ENCODE results near the gene PTOV1.

DNA sequence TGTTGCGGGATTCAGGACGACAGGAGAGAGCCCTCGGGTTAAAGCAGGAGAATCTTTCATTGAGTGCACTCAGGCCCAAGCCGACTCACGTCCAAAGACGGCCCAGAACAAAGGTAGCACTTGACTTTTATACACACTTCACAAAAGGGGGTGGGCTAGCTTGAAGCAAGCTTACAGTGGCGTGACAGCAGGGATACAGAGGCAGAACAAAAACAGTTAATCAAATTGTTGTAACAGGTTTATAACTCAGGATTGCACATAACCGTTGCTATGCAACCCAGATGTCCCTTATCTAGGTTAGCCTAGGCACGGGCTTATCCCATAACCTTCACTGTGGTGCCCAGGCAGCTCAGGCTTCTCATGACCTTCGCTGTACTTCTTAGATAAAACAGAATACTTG lies 30.8 kb upstream of the PTOV1 start:
- TF ChIP-seq GATA2 (IDR thresholded peaks at IDR 0.05; ENCODE audit: low read depth, low read length): no peak
- no peak for TF ChIP-seq GATA3 (IDR thresholded peaks at IDR 0.05; ENCODE audit: low read depth, low read length)

Data from SH-SY5Y (cell line).